Activated CD4-positive, CD25-positive, alpha-beta regulatory T cell treated with anti-CD3 and anti-CD28 coated beads, Interleukin-2, amount 50 U/mL, for 24 hours (primary cell): ENCODE data around the gene KMT5C.

ENCODE experiments used
- ATAC-seq, 2 donors: fragments of 150-1000 bp; cut with Tn5 transposase; one replicate each; pipeline ENCODE4 v1.10.0; 2021; ENCODE audit warnings: mild to moderate bottlenecking in 1 of 2, moderate library complexity in 1 of 2

The KMT5C gene

GRCh38 chr19:55387736-55388497, 48.2 kb downstream of the KMT5C start:
- no peak for ATAC-seq

- no peak for ATAC-seq
Measured at GRCh38 chr19:55389386-55390317, 50.0 kb downstream of the KMT5C start.

DNA sequence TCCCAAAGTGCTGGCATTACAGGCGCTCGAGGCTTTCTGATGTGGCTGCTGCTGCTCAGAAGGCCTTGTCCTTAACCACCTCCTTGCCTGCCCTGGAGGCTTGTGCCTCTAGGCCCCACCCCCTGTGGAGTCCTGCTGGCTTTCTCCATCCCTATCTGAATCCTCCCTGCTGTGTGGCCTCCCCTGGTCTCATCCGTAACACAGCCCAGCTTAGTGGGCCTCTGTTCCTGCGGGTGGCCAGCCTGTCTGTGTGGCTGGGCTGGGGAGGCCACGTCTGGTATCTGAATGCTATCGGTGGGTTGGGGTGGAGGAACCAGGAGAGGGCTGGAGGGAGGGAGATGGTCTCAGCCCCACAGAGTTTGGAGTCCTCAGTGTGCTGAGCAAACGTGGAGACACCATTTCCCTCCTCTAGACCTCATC, 50.8 kb downstream of the KMT5C start:
- no peak for ATAC-seq

DNA sequence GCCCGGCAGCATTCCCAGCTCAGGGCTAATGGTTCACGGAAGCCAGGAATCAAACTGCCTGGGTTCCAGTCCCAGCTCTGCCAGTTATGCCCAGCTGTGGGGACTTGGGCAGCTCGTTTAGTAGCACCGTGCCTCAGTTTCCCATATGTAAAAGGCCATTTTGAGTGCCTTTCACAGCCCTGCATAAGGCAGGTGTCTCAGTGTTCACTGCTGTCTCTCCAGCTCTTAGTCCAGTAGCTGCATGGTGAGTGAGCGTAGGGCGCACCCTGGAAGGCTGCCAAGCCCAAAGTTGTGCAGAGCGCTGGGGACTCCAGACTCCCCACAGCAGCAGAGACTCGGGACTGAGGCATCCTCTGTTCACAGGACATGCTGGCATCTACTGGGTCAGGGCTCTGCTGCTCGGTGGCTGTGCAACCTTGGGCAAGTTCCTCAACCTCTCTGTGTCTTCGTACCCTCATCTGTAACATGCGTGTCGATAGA, 51.6 kb downstream of the KMT5C start:
- no peak for ATAC-seq

DNA sequence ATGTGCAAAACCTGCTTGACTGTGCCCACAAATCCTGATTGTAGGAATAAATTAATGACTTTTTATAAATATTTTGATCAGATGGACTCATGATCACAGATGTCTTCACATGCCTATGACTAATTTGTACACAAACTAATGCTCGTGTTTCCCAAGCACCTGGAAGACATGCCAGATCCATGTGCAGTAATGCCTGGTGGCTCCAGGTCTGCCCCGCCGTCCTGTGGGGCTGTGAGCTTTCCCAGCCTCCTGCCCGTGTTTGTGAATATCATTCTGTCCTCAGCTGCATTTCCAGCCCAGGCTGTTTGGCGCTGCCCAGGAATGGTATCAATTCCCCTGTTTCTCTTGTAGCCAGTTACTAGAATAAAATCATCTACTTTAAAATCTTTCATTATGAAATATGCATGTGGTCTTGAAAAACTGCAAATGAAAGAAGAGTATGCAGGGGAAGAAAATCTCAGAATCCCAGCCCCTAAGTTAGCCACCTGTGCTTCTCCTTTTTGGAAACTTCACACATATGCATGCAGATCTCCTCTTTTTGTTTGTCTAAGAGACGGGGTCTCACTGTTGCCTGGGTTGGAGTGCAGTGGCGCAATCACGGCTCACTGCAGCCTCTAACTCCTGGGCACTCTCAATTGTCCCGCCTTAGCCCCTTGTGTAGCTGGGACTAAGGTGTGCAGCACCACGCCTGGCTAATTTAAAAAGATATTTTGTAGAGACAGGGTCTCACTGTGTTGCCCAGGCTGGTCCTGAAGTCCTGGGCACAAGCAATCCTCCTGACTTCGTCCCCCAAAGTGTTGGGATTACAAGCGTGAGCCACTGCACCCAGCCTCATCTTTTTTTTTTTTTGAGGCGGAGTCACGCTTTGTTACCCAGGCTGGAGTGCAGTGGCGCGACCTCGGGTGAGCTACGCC, 52.3 kb downstream of the KMT5C start:
- no peak for ATAC-seq

GRCh38 chr19:55392820-55393761, 53.4 kb downstream of the KMT5C start:
- no peak for ATAC-seq
